HG02981 (cell line): ENCODE data around the gene TNIK.
"Not testable (repeated sequence)": the region's sequence is repeated elsewhere in the genome, so short reads cannot be mapped to it uniquely, and the experiment has no call there.

Source experiments
- ATAC-seq: cut with Tn5 transposase; IDR thresholded peaks from one replicate; pipeline ENCODE4 v1.9.1; 2021; ENCODE audit warnings: mild to moderate bottlenecking, moderate library complexity; ENCODE audit not compliant: unreplicated experiment

The TNIK gene

DNA sequence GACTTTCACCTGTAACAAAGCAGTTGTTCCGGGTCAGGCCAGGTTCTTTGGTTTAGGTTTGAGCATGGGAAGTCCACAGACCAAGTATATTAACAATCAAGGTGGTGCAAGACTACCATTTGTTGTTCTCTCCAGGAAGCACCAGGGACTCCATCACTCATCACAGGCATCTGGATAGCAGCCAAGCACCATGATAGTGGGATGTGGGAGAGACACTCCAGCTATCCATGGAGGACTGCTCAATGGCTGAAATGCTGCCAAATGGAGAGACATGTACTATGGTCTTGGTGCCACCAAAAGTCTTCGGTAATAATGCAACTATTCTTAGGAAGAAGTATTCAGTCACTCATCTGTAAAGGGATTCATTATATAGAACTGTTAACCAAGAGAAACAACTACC, 143.0 kb downstream of the TNIK start:
- ATAC-seq = no peak

DNA sequence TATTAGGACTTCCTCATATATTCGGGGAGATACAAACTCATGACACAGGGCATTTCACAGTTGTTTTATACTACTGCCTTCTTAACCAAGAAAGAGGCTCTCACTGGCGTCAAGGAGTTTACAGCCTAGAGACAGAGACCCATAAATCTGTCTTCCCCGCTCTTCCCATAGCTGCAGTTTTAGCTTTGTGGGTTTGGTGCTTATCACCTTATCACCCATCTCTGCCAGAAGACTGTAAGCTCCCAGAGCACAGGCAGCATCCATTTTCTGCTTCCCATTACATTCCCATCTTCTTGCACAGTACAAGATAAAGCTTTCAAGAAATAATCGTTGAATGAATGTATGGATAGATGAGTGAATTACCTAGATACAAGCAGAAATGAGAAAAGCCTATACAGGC, 144.3 kb downstream of the TNIK start:
- no peak for ATAC-seq

DNA sequence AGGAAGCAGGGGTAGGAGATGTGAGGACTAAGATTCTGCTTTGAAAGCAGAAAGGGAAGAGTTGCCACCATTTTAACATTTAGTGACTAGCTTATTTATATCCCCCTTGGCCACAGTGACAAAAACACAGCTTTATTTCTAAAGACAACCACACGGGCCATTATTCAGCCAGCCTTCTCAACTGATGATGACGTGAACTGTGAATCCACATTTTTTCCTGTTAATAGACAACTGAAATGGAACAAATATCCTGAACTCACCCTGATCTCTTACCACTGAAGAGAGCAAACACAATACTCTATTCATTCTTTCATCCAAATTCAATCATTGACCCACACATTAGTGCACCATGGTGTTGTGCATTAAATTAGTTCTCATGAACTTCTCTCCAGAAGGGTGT, 145.1 kb downstream of the TNIK start:
- no peak for ATAC-seq

DNA sequence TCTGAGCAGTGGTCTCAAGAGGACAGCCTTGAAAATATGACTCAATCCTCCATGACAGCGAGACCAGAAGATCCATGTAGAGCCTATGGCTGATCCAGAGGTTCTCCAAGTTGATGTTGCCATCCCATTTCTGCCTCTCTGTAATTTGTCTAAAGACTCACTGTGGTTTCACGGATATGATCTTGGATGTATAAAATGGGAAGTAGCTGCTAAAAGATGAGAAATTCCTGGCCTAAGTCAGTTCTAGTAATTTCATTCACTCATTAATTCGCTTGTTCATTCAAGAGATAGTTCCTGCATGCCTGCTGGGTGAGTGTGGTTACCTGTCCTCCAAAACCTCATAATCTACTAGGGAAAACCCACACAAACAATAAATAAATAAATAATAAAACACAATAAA, 145.9 kb downstream of the TNIK start:
- no peak for ATAC-seq

- ATAC-seq = no peak
Measured at GRCh38 chr3:171313702-171314101, 146.5 kb downstream of the TNIK start.

DNA sequence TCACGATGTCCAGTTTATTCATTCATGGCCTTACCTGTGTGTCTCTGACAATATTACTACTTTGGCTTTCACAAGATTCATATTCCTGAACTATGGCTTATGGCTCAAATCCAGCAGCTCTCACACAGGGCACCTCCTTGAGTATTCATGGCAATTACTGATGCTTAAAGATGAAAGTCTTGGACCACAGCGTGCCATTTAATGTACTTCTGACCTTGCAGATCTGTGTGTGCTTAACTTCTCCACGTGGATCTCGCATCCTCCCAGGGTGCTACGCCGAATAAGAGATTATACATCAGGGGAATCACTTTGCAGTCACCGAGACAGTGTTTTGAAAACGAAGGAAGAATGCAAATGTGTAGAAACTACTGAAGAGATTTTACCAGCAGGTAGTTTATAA, 147.5 kb downstream of the TNIK start:
- ATAC-seq = no peak

DNA sequence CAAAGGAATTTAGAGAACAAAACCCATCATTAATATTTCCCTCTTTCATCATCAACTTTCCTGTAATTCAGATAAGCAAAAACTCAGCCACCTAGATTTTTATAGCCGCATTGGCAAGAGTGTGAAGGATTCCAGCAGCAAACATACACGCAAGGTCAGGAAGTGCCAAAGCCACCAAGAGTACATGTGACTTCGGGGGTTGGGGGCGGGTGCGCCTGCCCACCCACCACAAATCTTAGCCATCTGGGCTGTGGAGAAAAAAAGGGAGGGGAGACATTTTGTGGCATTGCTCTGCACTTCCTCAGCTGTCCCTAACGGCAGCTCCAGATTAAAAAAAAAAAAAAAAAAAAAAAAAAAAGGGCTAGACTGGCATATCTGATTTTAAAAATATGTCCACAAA, 148.4 kb downstream of the TNIK start:
- ATAC-seq = no peak

- ATAC-seq = peak; percentile 51
Measured at GRCh38 chr3:171309906-171310359, 150.3 kb downstream of the TNIK start.

- ATAC-seq = no peak
Measured at GRCh38 chr3:171307988-171308387, 152.2 kb downstream of the TNIK start.

- ATAC-seq = no peak
Measured at GRCh38 chr3:171307046-171307585, 153.1 kb downstream of the TNIK start.

- no peak for ATAC-seq
Measured at GRCh38 chr3:171306631-171307030, 153.6 kb downstream of the TNIK start.

- ATAC-seq = not testable (repeated sequence)
Measured at GRCh38 chr3:171305823-171306222, 154.4 kb downstream of the TNIK start.

DNA sequence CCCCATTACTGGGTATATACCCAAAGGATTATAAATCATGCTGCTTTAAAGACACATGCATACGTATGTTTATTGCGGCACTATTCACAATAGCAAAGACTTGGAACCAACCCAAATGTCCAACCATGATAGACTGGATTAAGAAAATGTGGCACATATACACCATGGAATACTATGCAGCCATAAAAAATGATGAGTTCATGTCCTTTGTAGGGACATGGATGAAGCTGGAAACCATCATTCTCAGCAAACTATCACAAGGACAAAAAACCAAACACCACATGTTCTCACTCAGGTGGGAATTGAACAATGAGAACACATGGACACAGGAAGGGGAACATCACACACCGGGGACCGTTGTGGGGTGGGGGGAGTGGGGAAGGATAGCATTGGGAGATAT, 155.7 kb downstream of the TNIK start:
- ATAC-seq = not testable (repeated sequence)

DNA sequence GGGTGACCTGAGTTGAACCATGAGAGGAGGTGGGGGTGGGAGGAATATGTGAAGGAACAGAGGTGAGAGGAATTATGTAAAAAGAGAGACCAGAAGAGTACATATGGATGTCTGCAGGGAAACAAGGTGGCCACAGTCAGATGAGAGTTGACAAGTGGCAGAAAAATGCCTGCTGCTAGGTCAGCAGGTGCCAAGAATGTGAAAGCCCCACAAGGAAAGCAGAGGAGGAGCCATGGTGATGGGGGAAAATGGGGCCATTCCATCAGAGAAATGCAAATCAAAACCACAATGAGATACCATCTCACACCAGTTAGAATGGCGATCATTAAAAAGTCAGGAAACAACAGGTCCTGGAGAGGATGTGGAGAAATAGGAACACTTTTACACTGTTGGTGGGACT, 156.2 kb downstream of the TNIK start:
- ATAC-seq = not testable (repeated sequence)

GRCh38 chr3:171301998-171302397, 158.2 kb downstream of the TNIK start:
- no peak for ATAC-seq

DNA sequence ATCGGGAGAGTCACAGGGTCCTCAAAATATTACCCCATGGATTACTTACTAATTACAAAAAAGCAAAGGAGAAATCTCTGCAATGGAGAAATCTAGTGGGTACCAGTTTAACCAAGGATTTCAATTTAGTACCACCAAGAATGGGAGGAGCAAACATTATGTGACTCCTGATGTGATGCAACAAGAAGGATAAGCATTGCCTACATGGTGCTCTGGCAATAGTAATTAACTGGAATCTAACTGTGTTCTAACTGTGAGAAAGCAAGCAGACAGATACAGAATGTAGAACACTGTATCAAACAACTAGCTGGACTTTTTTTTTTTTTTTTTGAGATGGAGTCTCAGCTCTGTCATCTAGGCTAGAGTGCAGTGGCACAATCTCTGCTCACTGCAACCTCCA, 159.2 kb downstream of the TNIK start:
- no peak for ATAC-seq

DNA sequence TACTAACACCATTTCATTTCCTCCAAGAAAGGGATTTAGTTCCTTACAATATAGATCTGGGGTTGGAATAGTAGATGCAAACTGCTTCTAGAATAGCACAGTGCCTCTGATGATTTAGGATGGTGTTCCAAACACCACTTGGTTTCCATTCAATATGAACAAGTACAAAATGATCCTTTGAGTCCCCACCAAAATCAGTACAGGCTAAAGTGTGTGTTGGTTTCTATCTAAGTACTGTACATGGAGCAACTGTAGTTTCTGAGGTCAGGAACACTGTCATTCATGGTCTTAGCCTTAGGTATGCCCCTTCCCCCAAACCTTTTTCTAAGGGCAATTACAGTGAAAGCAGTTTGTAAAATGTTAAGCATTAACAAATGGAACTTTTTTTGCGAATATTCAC, 162.3 kb downstream of the TNIK start:
- no peak for ATAC-seq

DNA sequence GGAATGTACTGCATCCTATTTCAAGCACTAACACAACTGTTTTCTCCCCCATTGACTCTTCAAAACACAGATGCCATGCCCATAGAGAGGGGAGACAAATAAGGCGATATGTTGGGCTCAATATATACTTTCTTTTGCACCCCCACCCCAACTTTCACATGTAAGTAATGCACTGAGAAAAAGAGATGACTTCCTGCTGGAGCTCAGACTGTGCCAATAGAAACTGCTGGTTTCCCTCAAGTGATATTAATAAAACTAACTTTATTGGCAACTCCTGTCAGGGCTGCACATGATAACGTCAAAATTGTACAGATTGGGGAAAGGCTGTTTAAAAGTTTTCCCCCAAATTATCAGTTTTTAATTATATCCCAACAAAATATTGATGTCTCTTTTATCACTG, 163.0 kb downstream of the TNIK start:
- no peak for ATAC-seq

DNA sequence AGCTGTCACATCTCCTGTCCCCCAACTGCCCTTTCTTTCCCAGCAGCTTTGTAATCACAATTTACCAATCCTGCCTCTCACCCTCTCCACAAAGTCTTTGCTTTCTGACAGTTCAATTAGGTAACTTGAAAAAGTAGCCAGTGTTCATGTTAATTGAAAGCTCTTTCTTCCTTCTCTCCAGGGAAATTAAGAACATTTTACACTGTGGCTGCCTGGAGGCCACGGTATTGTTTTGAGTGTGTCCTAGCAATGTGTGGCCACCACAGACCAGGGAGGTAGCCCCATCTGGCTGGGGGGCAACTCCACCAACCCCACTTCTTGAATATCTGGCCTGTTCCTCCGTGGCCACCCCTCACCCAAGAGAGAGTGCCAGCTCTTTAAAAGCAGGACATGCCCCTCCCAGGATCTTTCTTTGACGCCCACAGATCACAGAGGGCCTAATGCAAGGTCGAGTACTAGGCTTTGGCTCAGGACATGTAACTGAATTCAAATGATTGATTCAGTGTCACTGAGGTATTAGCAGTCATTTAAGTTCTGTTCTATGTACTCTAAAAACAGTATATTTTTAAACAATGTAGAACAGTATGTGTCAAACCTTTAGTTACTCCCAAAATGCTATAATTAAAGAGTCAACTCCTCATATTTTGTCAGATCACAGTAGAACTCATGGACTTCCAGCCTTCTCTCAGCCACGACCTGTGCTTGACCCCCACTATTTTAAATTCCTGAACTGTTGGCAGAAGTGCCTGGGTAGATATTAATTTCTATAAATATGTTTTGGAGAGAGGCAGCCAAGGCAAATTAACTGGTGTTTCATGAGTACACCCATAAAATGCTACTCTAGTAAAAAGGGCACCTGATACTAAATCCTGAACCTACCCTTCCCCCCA, 164.5 kb downstream of the TNIK start:
- ATAC-seq = no peak

- ATAC-seq = no peak
Measured at GRCh38 chr3:171293142-171293782, 166.9 kb downstream of the TNIK start.

GRCh38 chr3:171290680-171291079, 169.5 kb downstream of the TNIK start:
- no peak for ATAC-seq

GRCh38 chr3:171289291-171289690, 170.9 kb downstream of the TNIK start:
- no peak for ATAC-seq
